ENCODE data around the gene TMOD1. TPM values are rescaled to one million over a fixed set of nuclear protein-coding genes. Genes with fewer than 3 reads are reported as not detected.

Gene TMOD1
- total and polyA plus RNA-seq, 4 experiments from 2014 or later, result 2.1 to 3.3 (median 2.6) TPM

- H3K4me1 ChIP-seq (ENCODE audit: insufficient read depth, low read length), result no peaks in the 10 kb centered on the region
- CTCF ChIA-PET (ENCODE audit: partially characterized antibody), result no interaction called here
- H3K4me3 Mint-ChIP-seq, result no peak overlapping the region
- POLR2A ChIA-PET (ENCODE audit: partially characterized antibody), result no interaction called here
- H3K9me3 Mint-ChIP-seq, result no peaks in the 10 kb centered on the region
- no peak overlapping the region for H3K4me3 ChIP-seq (ENCODE audit: low read length in 2 of 2)
- no peaks in the 10 kb centered on the region for H3K9me3 ChIP-seq (ENCODE audit: control insufficient read depth in 1 of 2, low read length in 2 of 2)
- no peaks in the 10 kb centered on the region for H3K36me3 ChIP-seq (ENCODE audit: insufficient read depth, low read length)
- H3K27ac ChIP-seq (ENCODE audit: low read depth, low read length), result no peak overlapping the region
- no peak overlapping the region for H3K27ac Mint-ChIP-seq
- no peaks in the 10 kb centered on the region for H3K4me1 Mint-ChIP-seq
- DNase-seq, result no peak
- intact Hi-C loops (cut with micrococcal nuclease), result no loop called here
- no peaks in the 10 kb centered on the region for H3K27me3 ChIP-seq (ENCODE audit: insufficient read depth, low read length)
- peaks cover 0 to 12% of the 10 kb centered on the region in 2 donors for H3K27me3 Mint-ChIP-seq
- H3K36me3 Mint-ChIP-seq, result no peaks in the 10 kb centered on the region
Measured at GRCh38 chr9:97534961-97535594, 33.6 kb downstream of the TMOD1 start.

DNA sequence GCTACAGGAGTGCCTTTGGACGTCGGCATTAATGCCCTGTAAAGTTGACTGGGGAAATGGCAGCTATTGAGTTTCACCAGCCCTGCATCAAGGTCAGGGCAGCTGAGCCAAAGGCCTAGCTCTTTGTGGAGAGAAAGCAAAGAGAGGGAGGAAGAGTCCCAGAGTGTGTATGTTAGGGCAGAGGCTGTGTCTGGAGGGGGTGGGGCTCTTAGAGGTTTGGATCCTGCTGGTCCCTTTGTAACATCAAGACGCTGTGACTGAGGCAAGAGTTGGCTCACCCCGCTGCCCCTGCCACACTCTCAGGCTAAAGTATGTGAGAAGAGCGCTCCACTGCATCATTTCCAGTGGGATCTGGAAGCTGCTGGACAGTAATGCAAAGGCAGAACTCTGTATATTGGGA lies 34.3 kb downstream of the TMOD1 start:
- no peak for DNase-seq
- ChIA-PET CTCF (ENCODE audit: partially characterized antibody) (no interaction called here), POLR2A (ENCODE audit: partially characterized antibody) (no interaction called here)
- no peaks in the 10 kb centered on the region for H3K36me3 ChIP-seq (ENCODE audit: insufficient read depth, low read length)
- no peaks in the 10 kb centered on the region for H3K36me3 Mint-ChIP-seq
- H3K4me1 ChIP-seq (ENCODE audit: insufficient read depth, low read length), result no peaks in the 10 kb centered on the region
- no peak overlapping the region for H3K27ac Mint-ChIP-seq
- no peaks in the 10 kb centered on the region for H3K9me3 Mint-ChIP-seq
- no peak overlapping the region for H3K4me3 Mint-ChIP-seq
- no peak overlapping the region for H3K27ac ChIP-seq (ENCODE audit: low read depth, low read length)
- no peaks in the 10 kb centered on the region for H3K9me3 ChIP-seq (ENCODE audit: control insufficient read depth in 1 of 2, low read length in 2 of 2)
- intact Hi-C loops (cut with micrococcal nuclease), result no loop called here
- H3K4me3 ChIP-seq (ENCODE audit: low read length in 2 of 2), result no peak overlapping the region
- peaks cover 0 to 17% of the 10 kb centered on the region in 2 donors for H3K27me3 Mint-ChIP-seq
- H3K4me1 Mint-ChIP-seq, result no peaks in the 10 kb centered on the region
- no peaks in the 10 kb centered on the region for H3K27me3 ChIP-seq (ENCODE audit: insufficient read depth, low read length)

DNA sequence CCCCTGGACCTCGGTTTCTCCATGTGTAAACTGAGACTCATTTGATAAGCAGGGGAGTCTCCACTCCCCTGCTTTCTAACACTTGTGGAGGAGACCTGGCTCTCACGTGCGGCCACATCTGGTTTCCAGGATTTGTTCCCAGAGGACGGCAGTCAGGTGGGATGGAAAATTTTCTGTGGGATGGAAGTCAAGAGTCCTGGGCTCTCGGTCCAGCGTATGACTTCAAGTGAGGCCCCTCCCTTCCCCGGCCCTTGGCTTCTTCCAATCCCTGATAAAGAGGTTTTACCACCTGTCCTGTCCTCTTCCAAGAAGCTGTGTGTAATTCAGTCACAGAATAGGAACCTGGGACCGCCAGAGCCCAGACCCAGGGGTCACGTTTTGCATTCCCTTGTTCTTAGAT lies 35.0 kb downstream of the TMOD1 start:
- H3K27me3 ChIP-seq (ENCODE audit: insufficient read depth, low read length), result no peaks in the 10 kb centered on the region
- H3K27ac ChIP-seq (ENCODE audit: low read depth, low read length), result no peak overlapping the region
- H3K36me3 ChIP-seq (ENCODE audit: insufficient read depth, low read length), result no peaks in the 10 kb centered on the region
- no peaks in the 10 kb centered on the region for H3K9me3 Mint-ChIP-seq
- H3K27me3 Mint-ChIP-seq, result peaks cover 0 to 17% of the 10 kb centered on the region in 2 donors
- no peaks in the 10 kb centered on the region for H3K4me1 Mint-ChIP-seq
- intact Hi-C loops (cut with micrococcal nuclease), result no loop called here
- no peaks in the 10 kb centered on the region for H3K4me1 ChIP-seq (ENCODE audit: insufficient read depth, low read length)
- CTCF ChIA-PET (ENCODE audit: partially characterized antibody), result no interaction called here
- no peak overlapping the region for H3K27ac Mint-ChIP-seq
- no peaks in the 10 kb centered on the region for H3K9me3 ChIP-seq (ENCODE audit: control insufficient read depth in 1 of 2, low read length in 2 of 2)
- no peak for DNase-seq
- H3K4me3 ChIP-seq (ENCODE audit: low read length in 2 of 2), result no peak overlapping the region
- POLR2A ChIA-PET (ENCODE audit: partially characterized antibody), result no interaction called here
- no peaks in the 10 kb centered on the region for H3K36me3 Mint-ChIP-seq
- no peak overlapping the region for H3K4me3 Mint-ChIP-seq

DNA sequence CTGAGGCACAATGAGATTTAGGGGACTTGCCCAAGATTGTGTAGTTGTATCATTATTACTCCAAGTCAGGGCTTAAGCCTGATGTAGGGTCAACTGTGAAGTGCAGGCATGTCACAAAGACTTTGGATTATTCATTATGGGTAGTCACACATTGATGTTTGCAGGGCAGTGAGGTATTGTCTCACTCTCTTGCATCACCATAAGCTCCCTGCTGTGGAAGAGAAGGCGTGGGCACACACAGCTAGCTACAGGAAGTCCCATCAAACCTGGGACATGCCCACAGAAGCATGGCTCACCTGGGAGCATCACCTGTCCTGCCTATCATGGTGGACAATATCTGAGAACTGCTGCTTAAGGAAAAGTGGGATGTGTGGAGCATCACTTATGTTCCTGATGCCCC lies 42.1 kb downstream of the TMOD1 start:
- no peaks in the 10 kb centered on the region for H3K27me3 ChIP-seq (ENCODE audit: insufficient read depth, low read length)
- Mint-ChIP-seq H3K27ac (peak overlapping the region in 1 of 7 donors; percentile 19), H3K27me3 (peaks cover 0 to 10% of the 10 kb centered on the region in 2 donors), H3K4me3 (no peak overlapping the region), H3K36me3 (no peaks in the 10 kb centered on the region), H3K4me1 (no peaks in the 10 kb centered on the region), H3K9me3 (no peaks in the 10 kb centered on the region)
- ChIA-PET POLR2A (ENCODE audit: partially characterized antibody) (no interaction called here), CTCF (ENCODE audit: partially characterized antibody) (no interaction called here)
- H3K4me1 ChIP-seq (ENCODE audit: insufficient read depth, low read length), result no peaks in the 10 kb centered on the region
- no peak overlapping the region for H3K4me3 ChIP-seq (ENCODE audit: low read length in 2 of 2)
- intact Hi-C loops (cut with micrococcal nuclease), result no loop called here
- H3K27ac ChIP-seq (ENCODE audit: low read depth, low read length), result no peak overlapping the region
- no peak for DNase-seq
- H3K9me3 ChIP-seq (ENCODE audit: control insufficient read depth in 1 of 2, low read length in 2 of 2), result no peaks in the 10 kb centered on the region
- H3K36me3 ChIP-seq (ENCODE audit: insufficient read depth, low read length), result no peaks in the 10 kb centered on the region

DNA sequence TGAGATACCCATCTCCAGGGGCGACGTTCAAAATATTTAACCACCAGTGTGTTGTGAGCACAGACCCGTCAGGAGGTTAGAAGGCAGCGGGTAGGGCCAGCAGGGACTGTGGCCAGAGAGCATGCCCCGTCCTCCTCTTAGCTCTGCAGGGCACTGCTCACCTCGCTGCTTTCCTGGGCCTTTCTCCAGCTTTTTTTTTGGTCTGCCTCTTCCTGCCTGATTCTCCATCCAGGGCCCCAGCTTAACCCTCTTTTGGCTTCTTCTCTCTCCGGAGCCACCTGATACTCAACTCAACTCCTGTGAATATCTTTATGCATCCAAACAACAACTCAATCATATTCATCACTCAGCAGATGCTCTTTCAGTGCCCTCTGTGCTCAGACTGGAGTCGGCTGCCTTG lies 44.0 kb downstream of the TMOD1 start:
- no peaks in the 10 kb centered on the region for H3K36me3 Mint-ChIP-seq
- ChIA-PET CTCF (ENCODE audit: partially characterized antibody) (no interaction called here), POLR2A (ENCODE audit: partially characterized antibody) (no interaction called here)
- no peak overlapping the region for H3K4me3 ChIP-seq (ENCODE audit: low read length in 2 of 2)
- no peaks in the 10 kb centered on the region for H3K9me3 Mint-ChIP-seq
- H3K27me3 Mint-ChIP-seq, result peaks cover 0 to 3% of the 10 kb centered on the region in 2 donors
- no peak for DNase-seq
- no peaks in the 10 kb centered on the region for H3K9me3 ChIP-seq (ENCODE audit: control insufficient read depth in 1 of 2, low read length in 2 of 2)
- intact Hi-C loops (cut with micrococcal nuclease), result no loop called here
- H3K27ac ChIP-seq (ENCODE audit: low read depth, low read length), result no peak overlapping the region
- H3K27ac Mint-ChIP-seq, result no peak overlapping the region
- H3K27me3 ChIP-seq (ENCODE audit: insufficient read depth, low read length), result no peaks in the 10 kb centered on the region
- H3K4me1 Mint-ChIP-seq, result no peaks in the 10 kb centered on the region
- H3K4me3 Mint-ChIP-seq, result no peak overlapping the region
- no peaks in the 10 kb centered on the region for H3K4me1 ChIP-seq (ENCODE audit: insufficient read depth, low read length)
- H3K36me3 ChIP-seq (ENCODE audit: insufficient read depth, low read length), result no peaks in the 10 kb centered on the region

DNA sequence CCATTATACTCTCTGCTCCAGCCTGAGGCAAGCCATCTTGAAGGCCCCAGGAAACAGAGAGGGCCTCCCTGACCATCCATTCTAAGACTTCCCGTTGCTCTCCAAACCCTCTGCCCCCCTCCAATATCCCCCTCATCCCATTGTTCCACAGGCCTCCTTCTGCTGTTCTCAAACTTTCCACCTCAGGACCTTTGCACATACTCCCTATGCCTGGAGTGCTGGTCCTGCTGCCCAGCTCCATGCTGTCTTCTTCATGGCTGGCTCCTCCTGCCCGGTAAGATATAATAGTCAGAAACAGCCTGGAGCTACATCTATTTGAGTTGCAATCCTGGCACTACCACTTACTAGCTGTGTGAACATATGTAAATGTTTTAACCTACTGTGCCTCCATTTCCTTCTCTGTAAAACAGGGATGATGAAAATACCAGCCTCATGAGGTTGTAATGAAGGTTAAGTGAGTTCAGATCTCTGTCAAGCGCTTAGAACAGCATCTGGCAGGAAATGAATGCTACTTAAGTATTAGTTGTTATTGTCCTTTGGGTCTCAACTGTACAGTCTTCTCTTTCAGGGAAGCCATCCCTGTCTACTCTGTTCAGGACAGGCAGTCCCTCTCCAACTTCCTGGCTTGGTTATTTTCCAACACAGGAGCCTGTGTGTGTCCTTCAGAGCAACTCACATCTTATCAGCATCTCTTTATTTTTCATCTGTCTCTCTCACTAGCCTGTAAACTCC lies 45.8 kb downstream of the TMOD1 start:
- Histone ChIP-seq H3K9me3 (ENCODE audit: control insufficient read depth in 1 of 2, low read length in 2 of 2) (no peaks in the 10 kb centered on the region), H3K4me3 (ENCODE audit: low read length in 2 of 2) (no peak overlapping the region), H3K36me3 (ENCODE audit: insufficient read depth, low read length) (no peaks in the 10 kb centered on the region), H3K27me3 (ENCODE audit: insufficient read depth, low read length) (no peaks in the 10 kb centered on the region), H3K4me1 (ENCODE audit: insufficient read depth, low read length) (no peaks in the 10 kb centered on the region), H3K27ac (ENCODE audit: low read depth, low read length) (no peak overlapping the region)
- Mint-ChIP-seq H3K27ac (peak overlapping the region in 1 of 7 donors; percentile 15), H3K4me1 (no peaks in the 10 kb centered on the region), H3K4me3 (peak overlapping the region in 1 of 8 donors; percentile 18), H3K36me3 (no peaks in the 10 kb centered on the region), H3K9me3 (no peaks in the 10 kb centered on the region), H3K27me3 (peaks cover 2 to 6% of the 10 kb centered on the region in 2 donors)
- intact Hi-C loops (cut with micrococcal nuclease), result no loop called here
- no peak for DNase-seq
- ChIA-PET POLR2A (ENCODE audit: partially characterized antibody) (no interaction called here), CTCF (ENCODE audit: partially characterized antibody) (no interaction called here)

- Histone ChIP-seq H3K9me3 (ENCODE audit: control insufficient read depth in 1 of 2, low read length in 2 of 2) (no peaks in the 10 kb centered on the region), H3K27ac (ENCODE audit: low read depth, low read length) (no peak overlapping the region), H3K4me1 (ENCODE audit: insufficient read depth, low read length) (no peaks in the 10 kb centered on the region), H3K36me3 (ENCODE audit: insufficient read depth, low read length) (no peaks in the 10 kb centered on the region), H3K4me3 (ENCODE audit: low read length in 2 of 2) (no peak overlapping the region), H3K27me3 (ENCODE audit: insufficient read depth, low read length) (no peaks in the 10 kb centered on the region)
- Mint-ChIP-seq H3K9me3 (no peaks in the 10 kb centered on the region), H3K4me1 (no peaks in the 10 kb centered on the region), H3K36me3 (no peaks in the 10 kb centered on the region), H3K27ac (no peak overlapping the region), H3K4me3 (no peak overlapping the region), H3K27me3 (peaks cover 5 to 14% of the 10 kb centered on the region in 2 donors)
- intact Hi-C loops (cut with micrococcal nuclease), result no loop called here
- no peak for DNase-seq
- ChIA-PET POLR2A (ENCODE audit: partially characterized antibody) (no interaction called here), CTCF (ENCODE audit: partially characterized antibody) (no interaction called here)
Measured at GRCh38 chr9:97548379-97548778, 46.9 kb downstream of the TMOD1 start.

Measured in CD4-positive, alpha-beta memory T cell (primary cell).